Left lobe of liver (tissue), 2 donors: ENCODE measurements around the gene RHOF. TPM values are rescaled to one million over a fixed set of nuclear protein-coding genes. Genes with fewer than 3 reads are reported as not detected.
A peak's percentile ranks its signal among the peaks of the same experiment; 100 is the strongest.

ENCODE experiments used
- ATAC-seq: fragments of 200-7000 bp; cut with Tn5 transposase; one replicate; pipeline ENCODE4 v1.9.1; 2020; ENCODE audit warnings: mild to moderate bottlenecking, moderate library complexity
- DNase-seq: peaks from one replicate; pipeline ENCODE4 v3.0.0-alpha.2; 2020; ENCODE audit warnings: low spot score
- total RNA-seq: library from RNA; stranded (reverse); gene quantifications from one replicate; pipeline ENCODE4 v1.2.1, GENCODE V29; 2021
- donor health status: DM: no; HTN: no; CAD: no; lungs with moderate emphysema.
- donor health status: DM: no; HTN: yes; CAD: no.

The RHOF gene
- total RNA-seq, 1 donor from 2014 or later = 7.9 TPM

DNA sequence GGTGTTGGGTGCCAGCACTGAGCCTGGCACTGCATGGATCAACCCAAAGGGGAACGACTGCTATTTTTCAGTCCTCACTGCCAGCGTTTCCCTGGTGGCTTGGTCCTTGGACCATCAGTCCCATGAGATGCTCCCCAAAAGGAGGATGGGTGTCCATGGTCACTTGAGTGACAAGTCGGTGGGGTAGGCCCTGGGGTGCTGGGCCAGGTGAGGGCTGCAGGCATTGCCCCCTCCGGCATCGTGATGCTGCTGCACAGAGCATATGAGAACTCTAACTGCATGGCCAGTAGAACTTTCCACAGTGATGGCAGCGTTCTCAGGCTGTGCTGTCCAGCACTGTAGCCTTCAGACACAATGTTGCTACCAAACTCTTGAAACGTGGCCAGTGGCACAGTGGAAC is 26.6 kb upstream of the RHOF start:
- ATAC-seq = no peak
- DNase-seq = no peak

DNA sequence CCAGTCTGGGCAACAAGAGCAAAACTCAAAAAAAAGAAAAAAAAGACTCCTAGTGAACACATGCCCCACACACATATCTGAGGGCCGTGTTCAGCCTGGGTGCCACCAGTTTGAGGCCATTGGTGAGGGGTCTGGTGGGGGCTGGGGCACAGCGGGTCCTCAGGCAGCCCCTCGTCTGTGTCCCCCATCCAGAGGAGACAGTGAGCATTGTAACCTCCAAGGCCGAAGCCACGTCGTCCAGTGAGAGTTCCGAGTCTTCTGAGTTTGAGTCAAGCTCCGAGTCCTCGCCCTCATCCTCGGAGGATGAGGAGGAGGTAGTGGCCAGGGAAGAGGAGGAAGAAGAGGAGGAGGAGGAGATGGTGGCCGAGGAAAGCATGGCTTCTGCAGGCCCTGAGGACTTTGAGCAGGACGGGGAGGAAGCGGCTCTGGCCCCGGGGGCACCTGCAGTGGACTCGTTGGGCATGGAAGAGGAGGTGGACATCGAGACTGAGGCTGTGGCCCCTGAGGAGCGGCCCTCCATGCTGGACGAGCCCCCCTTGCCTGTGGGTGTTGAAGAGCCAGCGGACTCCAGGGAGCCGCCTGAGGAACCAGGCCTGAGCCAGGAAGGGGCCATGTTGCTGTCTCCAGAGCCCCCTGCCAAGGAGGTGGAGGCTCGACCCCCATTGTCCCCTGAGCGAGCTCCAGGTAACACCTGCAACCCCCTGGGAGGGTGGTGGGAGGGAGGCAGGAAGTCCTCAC is 25.9 kb upstream of the RHOF start:
- no peak for ATAC-seq

GRCh38 chr12:121817648-121818043 is 24.2 kb upstream of the RHOF start:
- DNase-seq (no peak), ATAC-seq (no peak)

More for the DNA sequence above, 25.9 kb upstream of the RHOF start:
- DNase-seq = no peak

DNA sequence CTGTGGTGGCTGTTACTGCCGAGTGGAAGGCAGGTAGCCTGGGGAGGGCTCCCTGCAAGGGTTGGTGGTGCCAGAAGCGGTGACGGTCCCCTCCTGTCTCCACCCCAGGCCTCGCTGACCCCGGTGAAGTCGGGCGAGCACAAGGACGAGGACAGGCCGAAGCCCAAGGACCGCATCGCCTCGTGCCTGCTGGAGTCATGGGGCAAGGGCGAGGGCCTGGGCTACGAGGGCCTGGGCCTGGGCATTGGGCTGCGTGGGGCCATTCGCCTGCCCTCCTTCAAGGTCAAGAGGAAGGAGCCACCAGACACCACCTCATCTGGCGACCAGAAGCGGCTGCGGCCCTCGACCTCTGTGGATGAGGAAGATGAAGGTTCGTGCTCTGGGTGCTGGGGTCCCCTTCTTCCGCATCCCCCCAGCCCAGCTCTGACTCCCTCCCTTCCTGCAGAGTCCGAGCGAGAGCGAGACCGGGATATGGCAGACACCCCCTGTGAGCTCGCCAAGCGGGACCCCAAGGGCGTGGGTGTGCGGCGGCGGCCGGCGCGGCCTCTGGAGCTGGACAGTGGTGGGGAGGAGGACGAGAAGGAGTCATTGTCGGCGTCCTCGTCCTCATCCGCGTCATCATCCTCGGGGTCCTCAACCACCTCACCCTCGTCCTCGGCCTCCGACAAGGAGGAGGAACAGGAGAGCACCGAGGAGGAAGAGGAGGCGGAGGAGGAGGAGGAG is 23.6 kb upstream of the RHOF start:
- ATAC-seq = no peak
- DNase-seq = no peak

- DNase-seq = no peak
- no peak for ATAC-seq
Measured at GRCh38 chr12:121815263-121815662, 21.8 kb upstream of the RHOF start.

- no peak for DNase-seq
- ATAC-seq = no peak
Measured at GRCh38 chr12:121814429-121815119, 21.1 kb upstream of the RHOF start.

DNA sequence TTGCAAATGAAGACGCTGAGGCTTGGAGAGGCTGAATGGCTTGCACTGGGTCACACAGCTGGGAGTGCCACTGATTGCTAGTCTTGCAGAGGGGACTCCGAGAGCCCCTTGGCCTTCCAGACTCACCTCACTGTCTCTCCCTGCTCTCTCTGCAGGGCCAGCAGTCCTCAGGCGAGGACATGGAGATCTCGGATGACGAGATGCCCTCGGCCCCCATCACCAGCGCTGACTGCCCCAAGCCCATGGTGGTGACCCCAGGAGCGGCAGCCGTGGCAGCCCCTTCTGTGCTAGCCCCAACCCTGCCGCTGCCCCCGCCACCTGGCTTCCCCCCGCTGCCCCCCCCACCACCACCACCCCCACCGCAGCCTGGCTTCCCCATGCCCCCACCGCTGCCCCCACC is 20.5 kb upstream of the RHOF start:
- no peak for DNase-seq
- no peak for ATAC-seq

GRCh38 chr12:121812921-121813896 is 19.7 kb upstream of the RHOF start:
- DNase-seq (peak; percentile 51), ATAC-seq (no peak)

GRCh38 chr12:121812320-121812871 is 18.9 kb upstream of the RHOF start:
- ATAC-seq (peak; percentile 84), DNase-seq (peak; percentile 86)

DNA sequence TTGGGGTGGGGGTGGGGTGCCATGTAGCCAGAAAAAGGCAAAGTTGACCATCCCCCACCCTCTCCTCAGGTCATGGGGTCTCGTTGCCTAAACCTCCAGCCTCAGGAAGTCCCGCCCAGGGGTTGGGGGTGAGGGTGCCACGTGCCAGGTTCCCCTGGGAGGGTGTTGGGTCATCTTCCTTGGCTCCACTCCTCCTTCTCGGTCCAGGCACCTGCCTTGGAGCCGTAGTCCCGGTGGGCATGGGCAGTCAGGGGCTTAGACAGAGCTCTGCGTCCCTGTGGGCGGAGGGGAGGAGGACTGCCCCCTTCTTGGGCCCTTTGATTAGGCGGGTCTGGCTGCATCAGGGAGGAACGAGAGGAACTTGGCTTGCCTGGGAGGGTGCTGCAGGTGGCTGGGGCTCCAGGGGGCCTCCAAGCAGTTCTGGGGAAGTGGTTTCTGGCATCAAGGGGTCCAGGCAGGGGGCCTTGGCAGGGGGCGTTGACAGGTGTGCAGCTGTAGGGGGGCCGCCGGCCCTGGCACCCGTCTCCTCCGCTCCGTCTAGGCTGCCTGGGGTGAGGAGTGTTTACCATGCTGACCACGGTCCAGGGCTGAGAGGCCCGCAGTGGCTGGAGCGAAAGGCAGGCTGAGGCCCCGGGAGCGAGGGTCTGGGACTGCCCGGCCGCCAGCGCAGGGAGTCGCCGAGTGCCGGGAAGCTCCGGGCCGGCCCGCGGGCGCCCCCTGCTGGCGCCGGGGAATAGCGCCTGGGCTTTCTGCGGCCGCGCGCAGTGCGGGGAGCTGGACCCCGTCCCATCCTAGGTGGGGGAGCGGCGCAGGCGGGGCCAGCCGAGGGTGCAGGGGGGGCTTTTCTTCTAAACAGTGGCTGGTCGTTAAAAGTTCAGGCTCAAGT is 18.2 kb upstream of the RHOF start:
- peak; percentile 85 for DNase-seq
- ATAC-seq = peak; percentile 86

GRCh38 chr12:121810833-121811433 is 17.4 kb upstream of the RHOF start:
- ATAC-seq (no peak), DNase-seq (no peak)

DNA sequence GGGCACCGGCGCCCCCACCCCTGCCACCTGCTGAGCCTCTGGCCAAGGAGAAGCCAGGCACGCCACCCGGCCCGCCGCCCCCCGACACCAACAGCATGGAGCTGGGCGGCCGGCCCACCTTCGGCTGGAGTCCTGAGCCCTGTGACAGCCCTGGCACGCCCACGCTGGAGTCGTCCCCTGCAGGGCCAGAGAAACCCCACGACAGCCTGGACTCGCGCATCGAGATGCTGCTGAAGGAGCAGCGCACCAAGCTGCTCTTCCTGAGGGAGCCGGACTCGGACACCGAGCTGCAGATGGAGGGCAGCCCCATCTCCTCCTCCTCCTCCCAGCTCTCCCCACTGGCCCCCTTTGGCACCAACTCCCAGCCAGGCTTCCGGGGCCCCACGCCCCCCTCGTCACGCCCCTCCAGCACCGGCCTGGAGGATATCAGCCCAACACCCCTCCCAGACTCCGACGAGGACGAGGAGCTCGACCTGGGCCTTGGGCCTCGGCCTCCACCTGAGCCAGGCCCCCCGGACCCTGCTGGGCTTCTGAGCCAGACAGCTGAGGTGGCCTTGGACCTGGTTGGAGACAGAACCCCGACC is 16.8 kb upstream of the RHOF start:
- ATAC-seq (no peak), DNase-seq (peak; percentile 48)

GRCh38 chr12:121809712-121810116 is 16.2 kb upstream of the RHOF start:
- no peak for ATAC-seq

GRCh38 chr12:121808623-121809022 is 15.1 kb upstream of the RHOF start:
- ATAC-seq (no peak), DNase-seq (no peak)

More at GRCh38 chr12:121809712-121810116, 16.2 kb upstream of the RHOF start:
- no peak for DNase-seq

- no peak for ATAC-seq
Measured at GRCh38 chr12:121807642-121808347, 14.3 kb upstream of the RHOF start.

DNA sequence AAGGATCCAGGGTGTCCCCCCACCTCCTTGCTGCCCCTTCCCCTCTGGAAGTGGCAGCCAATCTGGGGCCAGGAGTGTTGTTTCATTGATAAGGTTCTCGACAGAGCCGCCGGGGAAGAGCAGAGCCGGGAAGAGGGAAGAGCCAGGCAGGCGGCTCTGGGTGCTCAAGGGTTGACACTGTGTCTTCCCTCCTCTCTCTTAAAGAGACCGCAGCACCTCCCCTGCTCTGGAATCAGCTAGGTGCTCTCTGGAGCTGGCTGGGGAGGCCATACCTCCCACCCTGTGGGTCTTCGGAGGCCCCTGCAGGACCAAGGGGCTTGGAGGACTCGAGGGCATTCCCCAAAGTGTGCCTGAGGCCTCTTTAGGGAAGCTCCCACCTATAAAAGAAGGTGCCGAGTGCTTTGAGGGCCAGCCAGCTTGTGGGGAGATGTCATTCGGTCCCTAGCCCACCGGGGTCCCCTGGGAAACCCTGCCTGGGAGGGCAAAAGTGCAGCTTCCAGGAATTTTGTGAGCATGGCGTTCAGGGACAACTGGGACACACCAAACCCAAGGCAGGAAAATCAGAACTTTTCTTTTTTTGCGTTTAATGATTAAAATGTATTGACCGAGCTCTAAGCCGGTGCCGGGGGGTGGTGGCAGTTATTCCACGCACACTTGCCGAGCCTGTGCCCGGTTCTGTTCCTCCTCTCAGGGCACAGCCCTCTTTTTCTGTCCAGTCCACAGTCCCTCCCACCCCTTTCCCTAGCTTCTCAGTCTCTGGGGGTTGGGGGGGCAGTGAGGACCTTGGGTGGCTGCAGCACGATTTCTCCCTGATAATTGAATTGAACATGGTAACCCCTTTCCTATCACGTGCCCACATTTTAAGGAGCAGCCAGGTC is 13.3 kb upstream of the RHOF start:
- ATAC-seq = peak; percentile 50
- DNase-seq = peak; percentile 84

More at GRCh38 chr12:121807642-121808347, 14.3 kb upstream of the RHOF start:
- no peak for DNase-seq
